Measurements from ENCODE around the gene PAX7.

The PAX7 gene

GRCh38 chr1:18784482-18784831, 153.8 kb downstream of the PAX7 start:
- no peak for DNase-seq (ENCODE audit: low spot score)
- TF ChIP-seq CTCF (IDR thresholded peaks at IDR 0.05; ENCODE audit: extremely low read depth, missing control alignments): no peak

GRCh38 chr1:18786149-18786548, 155.5 kb downstream of the PAX7 start:
- no peak for DNase-seq (ENCODE audit: low spot score)
- TF ChIP-seq CTCF (IDR thresholded peaks at IDR 0.05; ENCODE audit: extremely low read depth, missing control alignments): no peak

DNA sequence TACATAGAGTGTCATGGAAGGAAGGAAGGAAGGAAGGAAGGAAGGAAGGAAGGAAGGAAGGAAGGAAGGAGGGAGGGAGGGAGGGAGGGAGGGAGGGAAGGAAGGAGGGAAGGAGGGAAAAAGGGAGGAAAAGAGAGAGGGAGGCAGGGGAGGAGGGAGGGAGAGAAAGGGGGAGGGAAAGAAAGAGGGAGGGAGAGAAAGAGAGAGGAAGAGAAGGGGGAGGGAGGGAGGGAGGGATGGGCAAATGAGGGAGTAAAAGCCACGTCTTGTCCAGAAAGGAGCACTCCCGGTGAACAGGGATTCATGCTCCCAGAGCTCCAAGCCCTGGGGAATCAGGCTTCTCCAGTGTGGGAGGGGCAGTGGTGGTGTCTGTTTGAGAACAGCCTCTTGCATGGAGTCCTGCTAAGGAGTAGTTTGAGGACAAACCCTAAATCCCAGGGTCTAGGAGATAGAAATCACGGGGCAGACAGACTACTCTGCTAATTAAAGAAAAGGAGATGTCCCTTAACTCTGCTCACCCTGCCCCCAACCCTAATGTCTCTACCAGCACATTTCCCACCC, 157.3 kb downstream of the PAX7 start:
- no peak for DNase-seq (ENCODE audit: low spot score)
- no peak for TF ChIP-seq CTCF (IDR thresholded peaks at IDR 0.05; ENCODE audit: extremely low read depth, missing control alignments)

DNA sequence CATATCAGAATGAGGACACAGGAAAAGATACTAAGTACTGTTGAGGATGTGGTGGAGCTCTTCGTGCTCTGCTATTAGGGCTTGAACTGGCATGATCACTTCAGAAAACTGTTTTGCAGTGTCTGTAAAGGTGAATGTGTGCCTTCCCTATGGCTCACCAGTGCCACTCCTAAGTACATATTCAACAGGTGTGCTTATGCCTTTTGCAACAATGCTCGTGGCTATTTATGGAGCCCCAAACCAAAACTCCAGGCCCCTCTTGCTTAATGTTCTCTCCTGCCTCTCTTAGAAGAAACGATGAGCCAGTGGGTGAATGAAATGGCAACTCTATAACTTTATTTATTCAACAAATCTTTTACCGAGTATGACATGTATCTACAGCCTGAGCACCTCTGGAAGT, 158.6 kb downstream of the PAX7 start:
- no peak for TF ChIP-seq CTCF (IDR thresholded peaks at IDR 0.05; ENCODE audit: extremely low read depth, missing control alignments)
- no peak for DNase-seq (ENCODE audit: low spot score)

GRCh38 chr1:18792747-18793146, 162.1 kb downstream of the PAX7 start:
- no peak for TF ChIP-seq CTCF (IDR thresholded peaks at IDR 0.05; ENCODE audit: extremely low read depth, missing control alignments)
- DNase-seq (ENCODE audit: low spot score): no peak

DNA sequence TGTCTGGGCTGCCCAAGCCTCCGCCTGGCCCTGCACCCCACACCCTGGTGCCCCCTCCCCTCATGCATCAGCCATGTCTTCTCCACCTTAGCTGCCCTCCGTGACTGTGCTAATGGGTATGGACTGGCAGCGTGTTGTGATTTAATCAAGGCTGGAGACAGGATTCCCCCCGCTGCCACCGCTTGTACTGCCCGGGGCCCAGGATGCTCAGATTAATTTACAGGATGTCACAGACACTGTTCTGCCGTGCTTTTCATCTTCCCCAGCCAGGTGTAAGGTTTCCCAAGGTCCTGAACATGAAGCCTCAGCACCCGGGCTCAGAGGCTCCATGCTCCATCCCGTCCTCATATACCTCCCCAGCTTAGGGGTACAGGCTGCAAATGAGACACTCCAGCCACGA, 162.5 kb downstream of the PAX7 start:
- no peak for DNase-seq (ENCODE audit: low spot score)
- TF ChIP-seq CTCF (IDR thresholded peaks at IDR 0.05; ENCODE audit: extremely low read depth, missing control alignments): no peak

GRCh38 chr1:18794051-18794450, 163.4 kb downstream of the PAX7 start:
- TF ChIP-seq CTCF (IDR thresholded peaks at IDR 0.05; ENCODE audit: extremely low read depth, missing control alignments): no peak
- no peak for DNase-seq (ENCODE audit: low spot score)

Measured in GM20000 (cell line).